ENCODE results near the gene UXS1. TPM values are rescaled to one million over a fixed set of nuclear protein-coding genes. Genes with fewer than 3 reads are reported as not detected.

The UXS1 gene
- total and polyA plus RNA-seq, 11 donors, result 11.0 to 36.9 (median 30.9) TPM

DNA sequence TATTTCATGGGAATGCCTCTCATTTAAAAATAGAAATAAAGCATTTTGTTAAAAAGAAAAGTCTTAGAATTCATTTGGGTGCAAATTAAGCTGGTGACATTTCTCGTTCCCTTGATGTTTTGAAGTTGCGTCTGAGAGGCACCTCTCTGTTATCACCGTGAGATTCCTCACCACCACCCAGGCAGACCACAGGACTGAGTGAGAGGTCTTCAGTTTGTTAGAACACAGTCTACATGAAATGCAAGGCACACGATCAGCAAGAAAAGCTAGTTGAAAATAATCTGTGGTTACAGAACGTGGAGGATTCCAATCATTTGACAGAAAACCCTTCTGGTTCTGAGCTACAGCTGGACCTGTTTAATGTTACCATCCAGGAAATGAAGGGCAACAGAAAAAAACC, 116.0 kb downstream of the UXS1 start:
- H3K9me3 ChIP-seq, result no peaks in the 10 kb centered on the region
- no peak overlapping the region for H3K27ac ChIP-seq
- ATAC-seq (no peak), DNase-seq (no peak)
- TF ChIP-seq, protein P1, sequence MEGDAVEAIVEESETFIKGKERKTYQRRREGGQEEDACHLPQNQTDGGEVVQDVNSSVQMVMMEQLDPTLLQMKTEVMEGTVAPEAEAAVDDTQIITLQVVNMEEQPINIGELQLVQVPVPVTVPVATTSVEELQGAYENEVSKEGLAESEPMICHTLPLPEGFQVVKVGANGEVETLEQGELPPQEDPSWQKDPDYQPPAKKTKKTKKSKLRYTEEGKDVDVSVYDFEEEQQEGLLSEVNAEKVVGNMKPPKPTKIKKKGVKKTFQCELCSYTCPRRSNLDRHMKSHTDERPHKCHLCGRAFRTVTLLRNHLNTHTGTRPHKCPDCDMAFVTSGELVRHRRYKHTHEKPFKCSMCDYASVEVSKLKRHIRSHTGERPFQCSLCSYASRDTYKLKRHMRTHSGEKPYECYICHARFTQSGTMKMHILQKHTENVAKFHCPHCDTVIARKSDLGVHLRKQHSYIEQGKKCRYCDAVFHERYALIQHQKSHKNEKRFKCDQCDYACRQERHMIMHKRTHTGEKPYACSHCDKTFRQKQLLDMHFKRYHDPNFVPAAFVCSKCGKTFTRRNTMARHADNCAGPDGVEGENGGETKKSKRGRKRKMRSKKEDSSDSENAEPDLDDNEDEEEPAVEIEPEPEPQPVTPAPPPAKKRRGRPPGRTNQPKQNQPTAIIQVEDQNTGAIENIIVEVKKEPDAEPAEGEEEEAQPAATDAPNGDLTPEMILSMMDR (IDR thresholded peaks at IDR 0.05), result no peak
- no peak for TF ChIP-seq POLR2A (IDR thresholded peaks at IDR 0.05)
- H3K27me3 ChIP-seq, result no peaks in the 10 kb centered on the region
- 77 to 92% (median 89%) methylated on average over 5 of the region's 5 CpGs for WGBS, 4 donors
- intact Hi-C loops (cut with DNase I), result loop anchor here in 1 of 10 donors (10.0 kb wide), 2 partner anchors 73 to 153 kb away; no protein-coding TSS in a partner anchor
- no peak overlapping the region for H3K4me3 ChIP-seq
- H3K4me1 ChIP-seq, result peaks cover 0 to 12% (median 0%) of the 10 kb centered on the region in 12 donors
- no peaks in the 10 kb centered on the region for H3K36me3 ChIP-seq

DNA sequence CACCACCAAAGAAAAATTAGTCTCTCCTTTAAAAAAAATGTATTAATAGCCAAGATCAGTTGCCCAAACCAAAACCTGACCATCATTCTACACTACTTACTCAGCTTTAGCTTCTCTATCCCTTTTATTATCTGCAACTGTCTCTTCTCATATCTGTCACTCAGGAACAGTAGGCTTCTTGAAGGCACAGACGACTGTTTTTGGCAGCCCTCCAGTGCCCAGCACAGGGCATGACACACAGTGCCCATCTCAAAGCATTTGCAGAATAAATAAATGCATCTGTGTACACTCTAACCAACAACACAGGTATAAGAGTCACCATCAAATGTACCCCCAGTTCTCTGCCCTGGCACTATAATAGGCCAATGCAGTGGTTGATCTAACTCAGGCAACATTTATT, 117.2 kb downstream of the UXS1 start:
- intact Hi-C loops (cut with DNase I), result loop anchor here in 1 of 10 donors (10.0 kb wide), 2 partner anchors 72 to 152 kb away; no protein-coding TSS in a partner anchor
- WGBS, 4 donors, result 37 to 52% (median 47%) methylated on average over 1 of the region's 1 CpG
- H3K27me3 ChIP-seq, result no peaks in the 10 kb centered on the region
- no peak overlapping the region for H3K4me3 ChIP-seq
- H3K4me1 ChIP-seq, result peaks cover 0 to 12% (median 0%) of the 10 kb centered on the region in 12 donors
- DNase-seq (no peak), ATAC-seq (no peak)
- H3K36me3 ChIP-seq, result no peaks in the 10 kb centered on the region
- no peak overlapping the region for H3K27ac ChIP-seq
- H3K9me3 ChIP-seq, result no peaks in the 10 kb centered on the region
- TF ChIP-seq, protein P1 (IDR thresholded peaks at IDR 0.05), result no peak

GRCh38 chr2:106075048-106075447, 119.1 kb downstream of the UXS1 start:
- intact Hi-C loops (cut with DNase I), result loop anchor here in 1 of 10 donors (10.0 kb wide), 2 partner anchors 70 to 150 kb away; no protein-coding TSS in a partner anchor
- TF ChIP-seq, protein P1 (IDR thresholded peaks at IDR 0.05), result no peak
- TF ChIP-seq POLR2A (IDR thresholded peaks at IDR 0.05), result no peak

GRCh38 chr2:106073678-106074406, 120.3 kb downstream of the UXS1 start:
- H3K4me3 ChIP-seq, result no peak overlapping the region
- TF ChIP-seq POLR2A (IDR thresholded peaks at IDR 0.05), result no peak
- TF ChIP-seq, protein P1 (IDR thresholded peaks at IDR 0.05), result no peak
- intact Hi-C loops (cut with DNase I), result loop anchor here in 2 of 10 donors (5.0 to 10.0 kb wide), 3 partner anchors 69 to 497 kb away; no protein-coding TSS in a partner anchor

More at GRCh38 chr2:106075048-106075447, 119.1 kb downstream of the UXS1 start:
- no peak for DNase-seq
- no peak overlapping the region for H3K27ac ChIP-seq
- H3K36me3 ChIP-seq, result no peaks in the 10 kb centered on the region
- H3K27me3 ChIP-seq, result no peaks in the 10 kb centered on the region
- no peak overlapping the region for H3K4me3 ChIP-seq
- H3K9me3 ChIP-seq, result no peaks in the 10 kb centered on the region
- ATAC-seq, result no peak
- peaks cover 0 to 12% (median 0%) of the 10 kb centered on the region in 12 donors for H3K4me1 ChIP-seq
- 82 to 88% (median 84%) methylated on average over 3 of the region's 3 CpGs for WGBS, 4 donors

More at GRCh38 chr2:106073678-106074406, 120.3 kb downstream of the UXS1 start:
- WGBS, 4 donors, result 70 to 86% (median 76%) methylated on average over 17 of the region's 17 CpGs
- DNase-seq (no peak), ATAC-seq (peak in 1 of 4 donors; percentile 74)
- H3K9me3 ChIP-seq, result no peaks in the 10 kb centered on the region
- no peak overlapping the region for H3K27ac ChIP-seq
- no peaks in the 10 kb centered on the region for H3K27me3 ChIP-seq
- H3K36me3 ChIP-seq, result no peaks in the 10 kb centered on the region
- H3K4me1 ChIP-seq, result peaks cover 0 to 12% (median 0%) of the 10 kb centered on the region in 12 donors

Data from heart left ventricle (tissue), 16 donors.